Cortex of kidney (tissue), 1 donor: ENCODE data around the gene POLDIP3.

ENCODE experiments used
- DNase-seq: peaks from one replicate; lab custom pipeline; 2025; lab: John Stamatoyannopoulos, UW

The POLDIP3 gene

GRCh38 chr22:42642806-42643633, 28.3 kb upstream of the POLDIP3 start:
- DNase-seq, result no peak

GRCh38 chr22:42641801-42642413, 27.2 kb upstream of the POLDIP3 start:
- no peak for DNase-seq

GRCh38 chr22:42639541-42640241, 25.0 kb upstream of the POLDIP3 start:
- no peak for DNase-seq

GRCh38 chr22:42637555-42637954, 22.9 kb upstream of the POLDIP3 start:
- DNase-seq, result no peak

- no peak for DNase-seq
These were observed 21.8 kb upstream of the POLDIP3 start for GRCh38 chr22:42636506-42636905.

- DNase-seq, result no peak
These were observed 20.8 kb upstream of the POLDIP3 start for GRCh38 chr22:42635531-42635930.

- DNase-seq, result no peak
These were observed 18.3 kb upstream of the POLDIP3 start for GRCh38 chr22:42633013-42633412.

GRCh38 chr22:42632096-42632495, 17.4 kb upstream of the POLDIP3 start:
- DNase-seq, result no peak

- no peak for DNase-seq
These were observed 16.4 kb upstream of the POLDIP3 start for GRCh38 chr22:42630901-42631602.

- no peak for DNase-seq
These were observed 15.5 kb upstream of the POLDIP3 start for GRCh38 chr22:42630211-42630610.

GRCh38 chr22:42627981-42628380, 13.3 kb upstream of the POLDIP3 start:
- DNase-seq, result no peak

GRCh38 chr22:42626951-42627625, 12.4 kb upstream of the POLDIP3 start:
- DNase-seq, result no peak

- DNase-seq, result no peak
These were observed 11.7 kb upstream of the POLDIP3 start for GRCh38 chr22:42626431-42626830.

- no peak for DNase-seq
These were observed 10.7 kb upstream of the POLDIP3 start for GRCh38 chr22:42625416-42625815.

GRCh38 chr22:42624551-42625106, 9.9 kb upstream of the POLDIP3 start:
- no peak for DNase-seq

GRCh38 chr22:42623756-42624441, 9.2 kb upstream of the POLDIP3 start:
- no peak for DNase-seq

GRCh38 chr22:42623301-42623751, 8.6 kb upstream of the POLDIP3 start:
- no peak for DNase-seq

GRCh38 chr22:42622061-42622710, 7.5 kb upstream of the POLDIP3 start:
- no peak for DNase-seq

GRCh38 chr22:42621505-42622002, 6.9 kb upstream of the POLDIP3 start:
- DNase-seq, result no peak

GRCh38 chr22:42620084-42620483, 5.4 kb upstream of the POLDIP3 start:
- no peak for DNase-seq
